Upper lobe of right lung (tissue), 1 donor: ENCODE results near the gene AMIGO1. TPM values are rescaled to one million over a fixed set of nuclear protein-coding genes. Genes with fewer than 3 reads are reported as not detected.

Experiments
- ATAC-seq: fragments of 200-7000 bp; cut with Tn5 transposase; one replicate; pipeline ENCODE4 v1.9.1; 2020; ENCODE audit warnings: mild to moderate bottlenecking, moderate library complexity
- DNase-seq: peaks from one replicate; pipeline ENCODE4 v3.0.0-alpha.2; 2020
- H3K27ac ChIP-seq: fragments of 200-600 bp; one replicate; pipeline ENCODE4 v1.8.0; 2022
- H3K27me3 ChIP-seq: fragments of 200-600 bp; one replicate; pipeline ENCODE4 v1.8.0; 2022; ENCODE audit warnings: mild to moderate bottlenecking
- H3K36me3 ChIP-seq: fragments of 200-600 bp; one replicate; pipeline ENCODE4 v1.8.0; 2022
- H3K4me1 ChIP-seq: fragments of 200-600 bp; one replicate; pipeline ENCODE4 v1.8.0; 2022
- H3K4me3 ChIP-seq: fragments of 200-600 bp; one replicate; pipeline ENCODE4 v1.8.0; 2022; ENCODE audit warnings: mild to moderate bottlenecking
- H3K9me3 ChIP-seq: fragments of 200-600 bp; one replicate; pipeline ENCODE4 v1.8.0; 2022
- CTCF ChIP-seq: fragments of 200-600 bp; IDR thresholded peaks from one replicate; pipeline ENCODE4 v1.8.0; 2022; ENCODE audit warnings: antibody characterized with exemption
- intact Hi-C: fragments of 100-400 bp; cut with DNase I; formaldehyde crosslinking; loops from one replicate; pipeline ENCODE4 v1.11.0; 2022
- total RNA-seq: library from RNA; stranded (reverse); fragmentation: NEBNext Ultra II Directional; extraction: Animal tissue kit (Norgen Biotek cat#: 25700); gene quantifications from one replicate; pipeline ENCODE4 v1.2.1, GENCODE V29; 2021
- donor health status: DM: no; HTN: yes; CAD: no; lungs with severe emphysema.

The AMIGO1 gene
- total RNA-seq, 1 donor from 2014 or later = 13.3 TPM

- ATAC-seq = no peak
- Histone ChIP-seq H3K9me3 (no peaks in the 10 kb centered on the region), H3K27ac (no peak overlapping the region), H3K4me3 (no peak overlapping the region), H3K36me3 (no peaks in the 10 kb centered on the region), H3K27me3 (no peaks in the 10 kb centered on the region), H3K4me1 (peaks cover 13% of the 10 kb centered on the region)
- DNase-seq = no peak
- TF ChIP-seq CTCF = no peak
- intact Hi-C loops = loop anchor here (10.0 kb wide), 1 partner anchor 232 kb away; no protein-coding TSS in a partner anchor
Observed at GRCh38 chr1:109542657-109543056, 33.1 kb upstream of the AMIGO1 start.

- no peaks in the 10 kb centered on the region for H3K36me3 ChIP-seq
- DNase-seq (no peak), ATAC-seq (no peak)
- H3K27ac ChIP-seq = no peak overlapping the region
- no peak overlapping the region for H3K4me3 ChIP-seq
- no peak for TF ChIP-seq CTCF
- H3K4me1 ChIP-seq = no peaks in the 10 kb centered on the region
- H3K27me3 ChIP-seq = no peaks in the 10 kb centered on the region
- intact Hi-C loops = loop anchor here (10.0 kb wide), 1 partner anchor 234 kb away; no protein-coding TSS in a partner anchor
- H3K9me3 ChIP-seq = no peaks in the 10 kb centered on the region
Observed at GRCh38 chr1:109541102-109541501, 31.6 kb upstream of the AMIGO1 start.

GRCh38 chr1:109539676-109540075, 30.1 kb upstream of the AMIGO1 start, which contains the start of gene GPR61:
GPR61 (plus strand) TSS chr1:109539872; CDS start chr1:109543023, 3,151 bp downstream.
- Histone ChIP-seq H3K4me1 (no peaks in the 10 kb centered on the region), H3K27me3 (no peaks in the 10 kb centered on the region)

GRCh38 chr1:109538827-109539555, 29.5 kb upstream of the AMIGO1 start:
- Histone ChIP-seq H3K36me3 (no peaks in the 10 kb centered on the region), H3K9me3 (no peaks in the 10 kb centered on the region), H3K4me3 (no peak overlapping the region), H3K27me3 (no peaks in the 10 kb centered on the region), H3K27ac (no peak overlapping the region), H3K4me1 (no peaks in the 10 kb centered on the region)
- TF ChIP-seq CTCF = no peak
- intact Hi-C loops = no loop called here
- DNase-seq (no peak), ATAC-seq (no peak)

More at GRCh38 chr1:109539676-109540075, 30.1 kb upstream of the AMIGO1 start, which contains the start of gene GPR61:
- DNase-seq (no peak), ATAC-seq (no peak)
- Histone ChIP-seq H3K9me3 (no peaks in the 10 kb centered on the region), H3K4me3 (no peak within 1 kb of the TSS), H3K36me3 (no peaks in the 10 kb centered on the region), H3K27ac (no peak within 1 kb of the TSS)
- intact Hi-C loops = loop anchor here (10.0 kb wide), 1 partner anchor 235 kb away; no protein-coding TSS in a partner anchor
- TF ChIP-seq CTCF = no peak

- H3K9me3 ChIP-seq = no peaks in the 10 kb centered on the region
- no peak overlapping the region for H3K4me3 ChIP-seq
- intact Hi-C loops = no loop called here
- DNase-seq = no peak
- H3K27me3 ChIP-seq = no peaks in the 10 kb centered on the region
- ATAC-seq = no peak
- no peak for TF ChIP-seq CTCF
- peaks cover 4% of the 10 kb centered on the region for H3K4me1 ChIP-seq
- H3K36me3 ChIP-seq = no peaks in the 10 kb centered on the region
- H3K27ac ChIP-seq = no peak overlapping the region
Observed at GRCh38 chr1:109537450-109538178, 28.1 kb upstream of the AMIGO1 start.
